Right cardiac atrium (tissue), 5 donors: ENCODE measurements around the gene ECSIT. TPM values are rescaled to one million over a fixed set of nuclear protein-coding genes. Genes with fewer than 3 reads are reported as not detected.

Experiments
- microRNA-seq, 2 donors: library from miRNA; unstranded; fragments of <30 nt; microRNA quantifications; one replicate each; pipeline ENCODE4 v1.2.0, GENCODE V29; 2020 to 2021
- polyA plus RNA-seq: library from polyadenylated mRNA; stranded (reverse); fragments of 200-250 nt; gene quantifications from one replicate; pipeline ENCODE4 v1.2.3, GENCODE V29; 2013
- total RNA-seq, 4 donors: library from RNA; stranded (reverse); fragmentation: NEBNext Ultra II Directional; extraction: Animal tissue kit (Norgen Biotek cat#: 25700); gene quantifications; one replicate each; pipeline ENCODE4 v1.2.1, GENCODE V29; 2021
- donor health status: healthy with polysubstance abuse.
- donor health status: DM: no; HTN: yes; CAD: no.
- donor health status: DM: no; HTN: no; CAD: no.
- donor health status: DM: no; HTN: yes; CAD: no; lungs with severe emphysema.
- donor health status: DM: yes; HTN: yes; CAD: no.

ECSIT gene
- total and polyA plus RNA-seq, 5 donors, result 88.1 to 133 (median 112) TPM

Small RNAs within 50 kb of the gene (microRNA-seq; reads per million reads assigned to microRNA genes)
- gene MIR7974, result 0 reads per million in 2 donors

Other genes starting within 250 kb of the ECSIT start
- not detected for gene TSPAN16, start 233.0 kb downstream of the ECSIT start, total RNA-seq
- gene TSPAN16, start 233.0 kb downstream of the ECSIT start, polyA plus RNA-seq, result not detected
- gene RAB3D, start 189.5 kb downstream of the ECSIT start, total RNA-seq, result 10 to 100 TPM; 12.2 to 12.7 (median 12.3) TPM
- gene RAB3D, start 189.5 kb downstream of the ECSIT start, polyA plus RNA-seq, result 4.1 TPM
- 100 to 1,000 TPM in 2 of 4 donors, 10 to 100 TPM in 2; 92.9 to 105 (median 98.1) TPM for gene TMEM205, start 182.9 kb downstream of the ECSIT start, total RNA-seq
- 149 TPM for gene TMEM205, start 182.9 kb downstream of the ECSIT start, polyA plus RNA-seq
- 10 to 100 TPM; 16.7 to 26.5 (median 24.9) TPM for gene CCDC159, start 182.6 kb downstream of the ECSIT start, total RNA-seq
- 34.2 TPM for gene CCDC159, start 182.6 kb downstream of the ECSIT start, polyA plus RNA-seq
- 10 to 100 TPM; 23.2 to 32.1 (median 26.3) TPM for gene PLPPR2, start 173.7 kb downstream of the ECSIT start, total RNA-seq
- gene PLPPR2, start 173.7 kb downstream of the ECSIT start, polyA plus RNA-seq, result 19.7 TPM
- gene SWSAP1, start 154.5 kb downstream of the ECSIT start, total RNA-seq, result 1 to 10 TPM; 1.0 to 1.9 (median 1.3) TPM
- 1.9 TPM for gene SWSAP1, start 154.5 kb downstream of the ECSIT start, polyA plus RNA-seq
- 10 to 100 TPM in 3 of 4 donors, 1 to 10 TPM in 1; 8.5 to 12.6 (median 11.5) TPM for gene EPOR, start 144.8 kb downstream of the ECSIT start, total RNA-seq
- 10.3 TPM for gene EPOR, start 144.8 kb downstream of the ECSIT start, polyA plus RNA-seq
- 10 to 100 TPM; 14.0 to 25.2 (median 14.5) TPM for gene RGL3, start 109.8 kb downstream of the ECSIT start, total RNA-seq
- gene RGL3, start 109.8 kb downstream of the ECSIT start, polyA plus RNA-seq, result 16.1 TPM
- gene ODAD3, start 94.0 kb downstream of the ECSIT start, total RNA-seq, result 1 to 10 TPM; 1.0 to 1.2 (median 1.0) TPM
- gene ODAD3, start 94.0 kb downstream of the ECSIT start, polyA plus RNA-seq, result 1.1 TPM
- gene PRKCSH, start 93.5 kb downstream of the ECSIT start, total RNA-seq, result 100 to 1,000 TPM; 125 to 158 (median 137) TPM
- gene PRKCSH, start 93.5 kb downstream of the ECSIT start, polyA plus RNA-seq, result 80.1 TPM
- gene ELAVL3, start 48.1 kb downstream of the ECSIT start, total RNA-seq, result not detected
- 0.14 TPM for gene ELAVL3, start 48.1 kb downstream of the ECSIT start, polyA plus RNA-seq
- gene ZNF653, start 23.3 kb downstream of the ECSIT start, total RNA-seq, result 1 to 10 TPM; 3.1 to 5.4 (median 4.4) TPM
- 4.5 TPM for gene ZNF653, start 23.3 kb downstream of the ECSIT start, polyA plus RNA-seq
- 100 to 1,000 TPM; 150 to 246 (median 173) TPM for gene CNN1, start 9.7 kb upstream of the ECSIT start, total RNA-seq
- gene CNN1, start 9.7 kb upstream of the ECSIT start, polyA plus RNA-seq, result 298 TPM
- gene ELOF1, start 30.1 kb upstream of the ECSIT start, total RNA-seq, result 10 to 100 TPM; 35.2 to 47.4 (median 41.0) TPM
- 54.9 TPM for gene ELOF1, start 30.1 kb upstream of the ECSIT start, polyA plus RNA-seq
- gene ACP5, start 48.5 kb upstream of the ECSIT start, total RNA-seq, result 1 to 10 TPM; 2.9 to 8.4 (median 6.1) TPM
- 3.8 TPM for gene ACP5, start 48.5 kb upstream of the ECSIT start, polyA plus RNA-seq
- gene ZNF627, start 68.3 kb upstream of the ECSIT start, total RNA-seq, result 1 to 10 TPM; 6.4 to 7.3 (median 7.0) TPM
- gene ZNF627, start 68.3 kb upstream of the ECSIT start, polyA plus RNA-seq, result 4.2 TPM
- gene ZNF823, start 209.8 kb upstream of the ECSIT start, total RNA-seq, result 1 to 10 TPM; 2.6 to 6.0 (median 4.5) TPM
- 2.2 TPM for gene ZNF823, start 209.8 kb upstream of the ECSIT start, polyA plus RNA-seq
- 1 to 10 TPM; 5.6 to 6.8 (median 6.7) TPM for gene ZNF441, start 237.9 kb upstream of the ECSIT start, total RNA-seq
- 3.0 TPM for gene ZNF441, start 237.9 kb upstream of the ECSIT start, polyA plus RNA-seq